ENCODE measurements around the gene EGFL7. TPM values are rescaled to one million over a fixed set of nuclear protein-coding genes. Genes with fewer than 3 reads are reported as not detected.

The EGFL7 gene
- total and polyA plus RNA-seq, 2 of the 13 experiments (the other 11 are each of a cell fraction or from before 2014, with no cell fraction given): 0.20 to 5.1 TPM

GRCh38 chr9:136693490-136694162 lies 30.9 kb downstream of the EGFL7 start (continued):
- TF ChIP-seq ZNF580 (CRISPR knock-in tag; IDR thresholded peaks at IDR 0.05; ENCODE audit: borderline replicate concordance, low read depth) (peak; percentile 37; the same call in 1 of the 2 replicates), KLF12 (CRISPR knock-in tag; IDR thresholded peaks at IDR 0.05; ENCODE audit: borderline replicate concordance) (no peak; the same call in 1 of the 2 replicates), ZNF441 (CRISPR knock-in tag; IDR thresholded peaks at IDR 0.05; ENCODE audit: borderline replicate concordance) (no peak), KLF15 (CRISPR knock-in tag; IDR thresholded peaks at IDR 0.05; ENCODE audit: borderline replicate concordance) (no peak), ZBTB42 (CRISPR knock-in tag; IDR thresholded peaks at IDR 0.05) (no peak), ATF5 (CRISPR knock-in tag; IDR thresholded peaks at IDR 0.05; ENCODE audit: low read depth) (no peak), MATR3 (CRISPR knock-in tag; IDR thresholded peaks at IDR 0.05) (no peak), MED8 (CRISPR knock-in tag; IDR thresholded peaks at IDR 0.05; ENCODE audit: insufficient replicate concordance) (no peak), ZBTB34 (CRISPR knock-in tag; IDR thresholded peaks at IDR 0.05) (0 out of 2 replicates have a peak, but pooled peaks have one; percentile 42), SKI (IDR thresholded peaks at IDR 0.05; ENCODE audit: partially characterized antibody) (peak; percentile 71), SCMH1 (CRISPR knock-in tag; IDR thresholded peaks at IDR 0.05; ENCODE audit: borderline replicate concordance) (no peak), ZNF547 (CRISPR knock-in tag; IDR thresholded peaks at IDR 0.05) (peak; percentile 47; the same call in 1 of the 2 replicates), PAF1 (CRISPR knock-in tag; IDR thresholded peaks at IDR 0.05) (no peak), ARNTL (CRISPR knock-in tag; IDR thresholded peaks at IDR 0.05) (no peak), SIX4 (CRISPR knock-in tag; IDR thresholded peaks at IDR 0.05) (no peak), KIAA2018 (CRISPR knock-in tag; IDR thresholded peaks at IDR 0.05; ENCODE audit: borderline replicate concordance) (no peak)

All from HepG2 (cell line).